ENCODE results near the gene MMP28. TPM values are rescaled to one million over a fixed set of nuclear protein-coding genes. Genes with fewer than 3 reads are reported as not detected.

MMP28 gene
- total and polyA plus RNA-seq, 4 donors = 30.5 to 72.6 (median 44.3) TPM

GRCh38 chr17:35726127-35726952 lies 69.1 kb downstream of the MMP28 start:
- H3K9me3 ChIP-seq (ENCODE audit: control insufficient read depth in 4 of 4, insufficient read depth in 3 of 4, low read length in 3 of 4) = no peaks in the 10 kb centered on the region
- WGBS, 2 donors = 55 to 63% methylated on average over 6 of the region's 6 CpGs
- H3K9ac ChIP-seq (ENCODE audit: insufficient read depth in 1 of 2, low read length in 2 of 2) = no peak overlapping the region
- H3K4me3 ChIP-seq = no peak overlapping the region
- TF ChIP-seq CTCF (IDR thresholded peaks at IDR 0.05; ENCODE audit: control extremely low read depth, extremely low read depth) = no peak
- peaks cover 3 to 22% (median 18%) of the 10 kb centered on the region in 5 donors for H3K4me1 ChIP-seq (ENCODE audit: control insufficient read depth in 5 of 5, insufficient read depth in 5 of 5, low read length in 5 of 5)
- ATAC-seq (ENCODE audit: insufficient read depth, low FRiP score) (no peak), DNase-seq (peak; percentile 74 to 78 (median 76))
- H3K27ac ChIP-seq (ENCODE audit: low read depth in 1 of 2, low read length in 1 of 2) = no peak overlapping the region
- H3K36me3 ChIP-seq (ENCODE audit: control insufficient read depth in 4 of 4, insufficient read depth in 4 of 4, low read length in 4 of 4) = peaks cover 17 to 36% (median 22%) of the 10 kb centered on the region in 4 donors
- no peaks in the 10 kb centered on the region for H3K27me3 ChIP-seq (ENCODE audit: control insufficient read depth in 3 of 3, insufficient read depth in 3 of 3, low read length in 2 of 3)

- no peak overlapping the region for H3K4me3 ChIP-seq
- TF ChIP-seq CTCF (IDR thresholded peaks at IDR 0.05; ENCODE audit: control extremely low read depth, extremely low read depth) = no peak
- no peak for DNase-seq
- H3K9ac ChIP-seq (ENCODE audit: insufficient read depth in 1 of 2, low read length in 2 of 2) = no peak overlapping the region
- H3K27me3 ChIP-seq (ENCODE audit: control insufficient read depth in 3 of 3, insufficient read depth in 3 of 3, low read length in 2 of 3) = no peaks in the 10 kb centered on the region
- 64 to 83% methylated on average over 2 of the region's 2 CpGs for WGBS, 2 donors
- no peak overlapping the region for H3K27ac ChIP-seq (ENCODE audit: low read depth in 1 of 2, low read length in 1 of 2)
- H3K36me3 ChIP-seq (ENCODE audit: control insufficient read depth in 4 of 4, insufficient read depth in 4 of 4, low read length in 4 of 4) = peaks cover 17 to 37% (median 22%) of the 10 kb centered on the region in 4 donors
- no peak for ATAC-seq (ENCODE audit: insufficient read depth, low FRiP score)
- H3K9me3 ChIP-seq (ENCODE audit: control insufficient read depth in 4 of 4, insufficient read depth in 3 of 4, low read length in 3 of 4) = no peaks in the 10 kb centered on the region
- peaks cover 0 to 18% (median 13%) of the 10 kb centered on the region in 5 donors for H3K4me1 ChIP-seq (ENCODE audit: control insufficient read depth in 5 of 5, insufficient read depth in 5 of 5, low read length in 5 of 5)
Measured at GRCh38 chr17:35725802-35726126, 69.7 kb downstream of the MMP28 start.

GRCh38 chr17:35725058-35725457 lies 70.4 kb downstream of the MMP28 start:
- ATAC-seq (ENCODE audit: insufficient read depth, low FRiP score) = no peak
- 94 to 95% methylated on average over 4 of the region's 4 CpGs for WGBS, 2 donors

More at GRCh38 chr17:35725058-35725457, 70.4 kb downstream of the MMP28 start:
- no peak overlapping the region for H3K4me3 ChIP-seq
- H3K27ac ChIP-seq (ENCODE audit: low read depth in 1 of 2, low read length in 1 of 2) = no peak overlapping the region
- H3K27me3 ChIP-seq (ENCODE audit: control insufficient read depth in 3 of 3, insufficient read depth in 3 of 3, low read length in 2 of 3) = no peaks in the 10 kb centered on the region
- no peak for DNase-seq
- H3K9me3 ChIP-seq (ENCODE audit: control insufficient read depth in 4 of 4, insufficient read depth in 3 of 4, low read length in 3 of 4) = no peaks in the 10 kb centered on the region
- H3K9ac ChIP-seq (ENCODE audit: insufficient read depth in 1 of 2, low read length in 2 of 2) = no peak overlapping the region
- no peak for TF ChIP-seq CTCF (IDR thresholded peaks at IDR 0.05; ENCODE audit: control extremely low read depth, extremely low read depth)
- peaks cover 18 to 37% (median 22%) of the 10 kb centered on the region in 4 donors for H3K36me3 ChIP-seq (ENCODE audit: control insufficient read depth in 4 of 4, insufficient read depth in 4 of 4, low read length in 4 of 4)
- H3K4me1 ChIP-seq (ENCODE audit: control insufficient read depth in 5 of 5, insufficient read depth in 5 of 5, low read length in 5 of 5) = peaks cover 0 to 18% (median 13%) of the 10 kb centered on the region in 5 donors
